BE2C (cell line): ENCODE measurements around the gene TMEM271.

ENCODE experiments used
- DNase-seq: peaks from one replicate; pipeline ENCODE4 v3.0.0-alpha.2; 2020
- H3K27me3 ChIP-seq: fragments of 250-450 bp; sonication (Bioruptor Pico); 2 replicates; pipeline ENCODE4 v1.5.1; 2020; ENCODE audit warnings: mild to moderate bottlenecking
- H3K36me3 ChIP-seq: fragments of 250-450 bp; sonication (Bioruptor Pico); 2 replicates; pipeline ENCODE4 v1.5.1; 2020; ENCODE audit warnings: mild to moderate bottlenecking
- H3K4me1 ChIP-seq: fragments of 250-450 bp; sonication (Bioruptor Pico); 2 replicates; pipeline ENCODE4 v1.5.1; 2020
- H3K4me3 ChIP-seq: 2 replicates; pipeline ENCODE4 v1.5.1; 2011; ENCODE audit warnings: low read depth, low read length
- H3K9me3 ChIP-seq: fragments of 250-450 bp; sonication (Bioruptor Pico); 2 replicates; pipeline ENCODE4 v1.5.1; 2020
- CTCF ChIP-seq: IDR thresholded peaks from 2 replicates; pipeline ENCODE4 v1.5.1; 2012; ENCODE audit warnings: mild to moderate bottlenecking, low read depth, low read length

Gene TMEM271

GRCh38 chr4:524196-524595 is 51.9 kb downstream of the TMEM271 start:
- DNase-seq = no peak
- peaks cover 37% of the 10 kb centered on the region for H3K36me3 ChIP-seq
- no peak overlapping the region for H3K4me3 ChIP-seq
- H3K27me3 ChIP-seq = no peaks in the 10 kb centered on the region
- no peaks in the 10 kb centered on the region for H3K9me3 ChIP-seq
- no peak for TF ChIP-seq CTCF
- no peaks in the 10 kb centered on the region for H3K4me1 ChIP-seq
